Measurements from ENCODE around the gene TRIP6.

DNA sequence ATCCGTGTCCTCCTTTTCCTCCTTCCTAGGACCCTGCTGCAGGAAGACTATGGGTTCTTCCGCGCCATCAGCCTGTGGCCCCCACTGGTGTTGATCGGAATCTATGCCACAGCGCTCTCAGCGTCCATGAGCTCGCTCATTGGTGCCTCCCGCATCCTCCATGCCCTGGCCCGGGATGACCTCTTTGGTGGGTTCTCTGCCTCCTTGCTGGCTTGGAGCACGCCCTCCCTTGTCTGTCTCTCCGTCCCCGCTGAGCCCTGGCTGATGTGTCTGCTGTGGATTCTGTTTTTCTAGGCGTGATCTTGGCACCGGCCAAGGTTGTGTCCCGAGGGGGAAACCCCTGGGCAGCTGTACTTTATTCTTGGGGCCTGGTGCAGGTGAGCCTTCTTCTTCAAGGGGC is 7.3 kb upstream of the TRIP6 start:
- TF ChIP-seq, protein P1, sequence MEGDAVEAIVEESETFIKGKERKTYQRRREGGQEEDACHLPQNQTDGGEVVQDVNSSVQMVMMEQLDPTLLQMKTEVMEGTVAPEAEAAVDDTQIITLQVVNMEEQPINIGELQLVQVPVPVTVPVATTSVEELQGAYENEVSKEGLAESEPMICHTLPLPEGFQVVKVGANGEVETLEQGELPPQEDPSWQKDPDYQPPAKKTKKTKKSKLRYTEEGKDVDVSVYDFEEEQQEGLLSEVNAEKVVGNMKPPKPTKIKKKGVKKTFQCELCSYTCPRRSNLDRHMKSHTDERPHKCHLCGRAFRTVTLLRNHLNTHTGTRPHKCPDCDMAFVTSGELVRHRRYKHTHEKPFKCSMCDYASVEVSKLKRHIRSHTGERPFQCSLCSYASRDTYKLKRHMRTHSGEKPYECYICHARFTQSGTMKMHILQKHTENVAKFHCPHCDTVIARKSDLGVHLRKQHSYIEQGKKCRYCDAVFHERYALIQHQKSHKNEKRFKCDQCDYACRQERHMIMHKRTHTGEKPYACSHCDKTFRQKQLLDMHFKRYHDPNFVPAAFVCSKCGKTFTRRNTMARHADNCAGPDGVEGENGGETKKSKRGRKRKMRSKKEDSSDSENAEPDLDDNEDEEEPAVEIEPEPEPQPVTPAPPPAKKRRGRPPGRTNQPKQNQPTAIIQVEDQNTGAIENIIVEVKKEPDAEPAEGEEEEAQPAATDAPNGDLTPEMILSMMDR (conservative IDR thresholded peaks at IDR 0.05; ENCODE audit: low read depth, low read length): no peak
- no peak for TF ChIP-seq EZH2 (IDR thresholded peaks at IDR 0.05; ENCODE audit: borderline replicate concordance, low read depth, low read length, poor library complexity, severe bottlenecking)
